GM12878 (cell line): ENCODE results near the gene HMOX2. TPM values are rescaled to one million over a fixed set of nuclear protein-coding genes. Genes with fewer than 3 reads are reported as not detected.

Experiments
- ATF2 ChIP-seq: IDR thresholded peaks from 2 replicates; pipeline ENCODE4 v1.6.1; 2012; ENCODE audit warnings: low read length, inconsistent platforms
- BMI1 ChIP-seq: fragments of 450-650 bp; IDR thresholded peaks from 2 replicates; pipeline ENCODE4 v1.6.1; 2016; ENCODE audit warnings: mild to moderate bottlenecking, moderate library complexity, borderline replicate concordance
- JUNB ChIP-seq: IDR thresholded peaks from 2 replicates; pipeline ENCODE4 v1.6.1; 2016; ENCODE audit warnings: antibody characterized with exemption, mild to moderate bottlenecking
- NKRF ChIP-seq: fragments of 450-650 bp; conservative IDR thresholded peaks from 2 replicates; pipeline ENCODE4 v1.6.1; 2017; ENCODE audit warnings: mild to moderate bottlenecking, moderate library complexity
- PML ChIP-seq: IDR thresholded peaks from 2 replicates; pipeline ENCODE4 v1.6.1; 2012; ENCODE audit warnings: low read length, inconsistent platforms
- polyA plus RNA-seq, 11 experiments: library from polyadenylated mRNA; depleted of rRNA in 4 of 11; unstranded in 6 of 11; stranded (reverse) in 5 of 11; fragments of >200 nt; fragmentation: Nextera tagmentation in 4 of 11; fragmentation: Illumina TruSeq in 1 of 11; extraction: Ambion mirVana in 4 of 11; extraction: Trizol in 1 of 11; gene quantifications; 1 replicate in 1 of 11; 2 replicates in 10 of 11; pipeline versions ENCODE4 v1.2.1 to v1.2.3, GENCODE V29; 2011 to 2016; ENCODE audit warnings: inconsistent platforms in 2 of 11, missing spikeins in 2 of 11, low read depth in 1 of 11
- total RNA-seq, 4 experiments: library from RNA; depleted of rRNA in 3 of 4; stranded (reverse); fragments of >200 nt in 3 of 4; fragmentation: Illumina TruSeq in 1 of 4; extraction: Trizol in 1 of 4; gene quantifications; 2 replicates each; pipeline versions ENCODE4 v1.2.1 to v1.2.3, GENCODE V29; 2013 to 2021
- TF ChIP-seq, protein P1 (sequence below): fragments of 450-650 bp; IDR thresholded peaks from 2 replicates; pipeline ENCODE4 v1.6.1; 2014; ENCODE audit warnings: mild to moderate bottlenecking

The HMOX2 gene
- total and polyA plus RNA-seq, 10 of the 15 experiments (the other 5 are each of a cell fraction or from before 2014, with no cell fraction given), result 26.4 to 111 (median 57.8) TPM

DNA sequence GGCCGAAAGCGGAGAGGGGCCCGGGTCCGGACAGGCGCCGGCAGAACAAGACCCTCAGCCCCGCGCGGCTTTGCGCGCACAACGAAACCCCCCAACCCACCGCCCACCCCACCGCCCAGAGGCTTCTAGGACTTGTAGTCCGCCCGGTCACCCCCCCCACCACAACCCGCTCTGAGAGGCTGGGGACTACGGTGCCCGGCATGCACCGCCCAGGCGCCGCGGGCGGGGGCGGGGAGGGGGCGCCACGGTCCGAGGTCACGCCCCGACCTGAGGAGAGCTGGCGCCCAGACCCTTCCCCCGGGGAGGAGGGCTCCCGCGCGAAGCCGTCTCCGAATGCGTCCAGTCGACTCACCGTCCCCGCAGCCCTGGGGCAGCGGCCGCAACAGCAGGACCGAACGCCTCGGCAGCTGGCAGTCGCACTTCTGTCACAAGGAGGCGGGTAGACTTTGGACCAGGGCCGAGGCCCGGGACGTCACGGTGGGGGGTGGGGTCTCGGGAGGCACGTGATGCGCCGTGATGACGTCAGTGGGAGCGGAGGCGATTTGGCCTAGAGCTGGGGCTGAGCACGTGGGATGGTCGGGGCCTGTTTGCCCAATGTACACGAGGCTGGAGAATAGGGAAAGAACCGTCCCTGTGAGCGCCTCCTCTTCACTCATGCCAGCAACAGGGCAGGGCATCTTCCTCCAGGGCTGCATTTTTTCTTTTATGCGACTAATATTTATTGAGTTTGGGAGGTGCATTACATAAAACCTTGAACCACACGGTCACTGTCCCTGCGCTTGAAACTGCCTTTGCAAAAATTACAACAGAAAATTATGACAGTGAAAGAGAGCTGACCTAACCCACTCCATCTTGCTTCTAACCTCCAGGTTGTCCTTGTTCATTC, 62.4 kb downstream of the HMOX2 start, which contains the start of gene CDIP1 (continued):
- 0 out of 2 replicates have a peak, but pooled peaks have one; percentile 14 for TF ChIP-seq NKRF
- peak; percentile 47; the same call in 1 of the 2 replicates for TF ChIP-seq ATF2
- TF ChIP-seq, protein P1, sequence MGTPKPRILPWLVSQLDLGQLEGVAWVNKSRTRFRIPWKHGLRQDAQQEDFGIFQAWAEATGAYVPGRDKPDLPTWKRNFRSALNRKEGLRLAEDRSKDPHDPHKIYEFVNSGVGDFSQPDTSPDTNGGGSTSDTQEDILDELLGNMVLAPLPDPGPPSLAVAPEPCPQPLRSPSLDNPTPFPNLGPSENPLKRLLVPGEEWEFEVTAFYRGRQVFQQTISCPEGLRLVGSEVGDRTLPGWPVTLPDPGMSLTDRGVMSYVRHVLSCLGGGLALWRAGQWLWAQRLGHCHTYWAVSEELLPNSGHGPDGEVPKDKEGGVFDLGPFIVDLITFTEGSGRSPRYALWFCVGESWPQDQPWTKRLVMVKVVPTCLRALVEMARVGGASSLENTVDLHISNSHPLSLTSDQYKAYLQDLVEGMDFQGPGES, result no peak
- TF ChIP-seq BMI1, result no peak
- no peak; the same call in 1 of the 2 replicates for TF ChIP-seq PML
- no peak for TF ChIP-seq JUNB
